Suprapubic skin (tissue), 4 donors: ENCODE results near the gene ZNF628.

Experiments
- EP300 ChIP-seq: sonication (generic); formaldehyde crosslinking; IDR thresholded peaks from one replicate; pipeline ENCODE4 v1.6.1; 2017; ENCODE audit warnings: antibody characterized with exemption
- POLR2A ChIP-seq, 2 donors: fragments of 450-650 bp; IDR thresholded peaks; one replicate each; pipeline ENCODE4 v1.6.1; 2017; ENCODE audit warnings: antibody characterized with exemption in 2 of 2, mild to moderate bottlenecking in 2 of 2, moderate library complexity in 2 of 2
- POLR2AphosphoS5 ChIP-seq, 3 donors: sonication (generic); formaldehyde crosslinking; IDR thresholded peaks; one replicate each; pipeline ENCODE4 v1.6.1; 2017; ENCODE audit warnings: antibody characterized with exemption in 3 of 3
- TF ChIP-seq, protein P1 (sequence below), 2 donors: fragments of 200-600 bp in 1 of 2; fragments of 450-650 bp in 1 of 2; sonication (generic) in 1 of 2; IDR thresholded peaks; one replicate each; pipeline ENCODE4 v1.5.1; 2016 to 2019; ENCODE audit warnings: antibody characterized with exemption in 2 of 2, mild to moderate bottlenecking in 1 of 2, moderate library complexity in 1 of 2

DNA sequence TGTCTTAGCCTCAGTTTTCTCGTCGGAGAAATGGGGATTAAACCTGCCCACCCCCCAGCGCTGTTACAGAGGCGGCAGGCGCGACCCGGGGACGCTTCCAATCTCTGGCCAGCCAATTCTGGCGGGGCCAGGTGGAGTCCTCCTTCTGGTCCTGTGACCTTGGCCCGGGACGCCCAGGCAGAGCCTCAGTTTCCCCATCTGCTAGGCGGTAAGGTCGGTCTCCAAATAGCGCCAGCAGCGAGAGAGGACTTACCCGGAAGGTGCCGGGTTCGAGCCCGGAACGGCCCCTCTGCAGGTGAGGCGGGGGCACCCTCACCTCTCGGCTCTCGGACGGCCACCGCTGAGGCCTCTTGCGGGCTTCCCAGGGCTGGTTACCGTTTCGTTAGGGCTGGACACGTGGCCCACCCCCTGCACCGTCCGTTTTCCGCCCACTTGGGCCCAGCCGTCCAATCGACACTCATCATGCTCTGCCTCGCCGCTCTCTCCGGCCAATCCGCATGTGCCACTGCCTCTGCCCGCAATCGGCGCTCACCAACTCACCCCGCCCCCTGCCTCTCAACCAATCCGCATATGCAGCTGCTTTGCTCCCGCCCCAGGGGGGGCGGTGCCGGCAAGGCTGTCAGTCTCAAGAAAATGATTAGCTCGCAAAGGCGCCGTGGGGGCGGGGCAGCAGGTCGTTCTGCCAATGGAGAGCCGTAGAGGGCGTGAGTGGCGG lies 15.0 kb upstream of the ZNF628 start, which contains the start of gene ISOC2:
- TF ChIP-seq POLR2A (IDR thresholded peaks at IDR 0.05) (no peak), EP300 (no peak), POLR2AphosphoS5 (IDR thresholded peaks at IDR 0.05) (peak in 1 of 3 donors; percentile 31)
- TF ChIP-seq, protein P1, sequence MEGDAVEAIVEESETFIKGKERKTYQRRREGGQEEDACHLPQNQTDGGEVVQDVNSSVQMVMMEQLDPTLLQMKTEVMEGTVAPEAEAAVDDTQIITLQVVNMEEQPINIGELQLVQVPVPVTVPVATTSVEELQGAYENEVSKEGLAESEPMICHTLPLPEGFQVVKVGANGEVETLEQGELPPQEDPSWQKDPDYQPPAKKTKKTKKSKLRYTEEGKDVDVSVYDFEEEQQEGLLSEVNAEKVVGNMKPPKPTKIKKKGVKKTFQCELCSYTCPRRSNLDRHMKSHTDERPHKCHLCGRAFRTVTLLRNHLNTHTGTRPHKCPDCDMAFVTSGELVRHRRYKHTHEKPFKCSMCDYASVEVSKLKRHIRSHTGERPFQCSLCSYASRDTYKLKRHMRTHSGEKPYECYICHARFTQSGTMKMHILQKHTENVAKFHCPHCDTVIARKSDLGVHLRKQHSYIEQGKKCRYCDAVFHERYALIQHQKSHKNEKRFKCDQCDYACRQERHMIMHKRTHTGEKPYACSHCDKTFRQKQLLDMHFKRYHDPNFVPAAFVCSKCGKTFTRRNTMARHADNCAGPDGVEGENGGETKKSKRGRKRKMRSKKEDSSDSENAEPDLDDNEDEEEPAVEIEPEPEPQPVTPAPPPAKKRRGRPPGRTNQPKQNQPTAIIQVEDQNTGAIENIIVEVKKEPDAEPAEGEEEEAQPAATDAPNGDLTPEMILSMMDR (IDR thresholded peaks at IDR 0.05) = no peak
